HEK293 (cell line): ENCODE results near the gene ZNF385C.

Source experiments
- MZF1 ChIP-seq: fragments of 450-650 bp; formaldehyde crosslinking; IDR thresholded peaks from 2 replicates; pipeline ENCODE4 v1.5.1; 2017; ENCODE audit warnings: missing biosample characterization, missing genetic modification characterization, borderline replicate concordance
- OVOL3 ChIP-seq: fragments of 450-650 bp; formaldehyde crosslinking; IDR thresholded peaks from 2 replicates; pipeline ENCODE4 v1.5.1; 2016; ENCODE audit warnings: missing biosample characterization, missing genetic modification characterization
- PRDM10 ChIP-seq: fragments of 450-650 bp; formaldehyde crosslinking; IDR thresholded peaks from 2 replicates; pipeline ENCODE4 v1.5.1; 2016; ENCODE audit warnings: missing biosample characterization, missing genetic modification characterization
- SALL2 ChIP-seq: fragments of 450-650 bp; formaldehyde crosslinking; IDR thresholded peaks from 2 replicates; pipeline ENCODE4 v1.5.0; 2017; ENCODE audit warnings: missing biosample characterization, mild to moderate bottlenecking, missing genetic modification characterization, borderline replicate concordance
- SCRT2 ChIP-seq: fragments of 450-650 bp; formaldehyde crosslinking; IDR thresholded peaks from 2 replicates; pipeline ENCODE4 v1.5.1; 2016; ENCODE audit warnings: missing biosample characterization, missing genetic modification characterization
- SP2 ChIP-seq: fragments of 450-650 bp; formaldehyde crosslinking; IDR thresholded peaks from 2 replicates; pipeline ENCODE4 v1.5.1; 2016; ENCODE audit warnings: missing biosample characterization, missing genetic modification characterization
- TCF7L2 ChIP-seq: IDR thresholded peaks from 2 replicates; pipeline ENCODE4 v1.6.1; 2011; ENCODE audit warnings: low read depth, mild to moderate bottlenecking, inconsistent platforms, low read length, moderate library complexity, borderline replicate concordance
- ZBTB10 ChIP-seq: fragments of 450-650 bp; formaldehyde crosslinking; IDR thresholded peaks from 2 replicates; pipeline ENCODE4 v1.5.1; 2016; ENCODE audit warnings: missing biosample characterization, missing genetic modification characterization
- ZEB2 ChIP-seq: fragments of 450-650 bp; formaldehyde crosslinking; IDR thresholded peaks from 2 replicates; pipeline ENCODE4 v1.5.1; 2016; ENCODE audit warnings: missing biosample characterization, missing genetic modification characterization
- ZNF10 ChIP-seq: fragments of 450-650 bp; formaldehyde crosslinking; IDR thresholded peaks from 2 replicates; pipeline ENCODE4 v1.5.1; 2017; ENCODE audit warnings: missing biosample characterization, missing genetic modification characterization
- ZNF121 ChIP-seq: fragments of 450-650 bp; formaldehyde crosslinking; IDR thresholded peaks from 2 replicates; pipeline ENCODE4 v1.5.1; 2016; ENCODE audit warnings: missing biosample characterization, missing genetic modification characterization
- ZNF133 ChIP-seq: fragments of 450-650 bp; formaldehyde crosslinking; IDR thresholded peaks from 2 replicates; pipeline ENCODE4 v1.5.1; 2016; ENCODE audit warnings: missing biosample characterization, missing genetic modification characterization
- ZNF202 ChIP-seq: fragments of 450-650 bp; formaldehyde crosslinking; IDR thresholded peaks from 2 replicates; pipeline ENCODE4 v1.5.1; 2016; ENCODE audit warnings: missing biosample characterization, missing genetic modification characterization, borderline replicate concordance
- ZNF324 ChIP-seq: fragments of 450-650 bp; formaldehyde crosslinking; IDR thresholded peaks from 2 replicates; pipeline ENCODE4 v1.5.1; 2016; ENCODE audit warnings: missing biosample characterization, missing genetic modification characterization
- ZNF335 ChIP-seq: fragments of 450-650 bp; formaldehyde crosslinking; conservative IDR thresholded peaks from 2 replicates; pipeline ENCODE4 v1.5.1; 2016; ENCODE audit warnings: missing biosample characterization, missing genetic modification characterization
- ZNF350 ChIP-seq: fragments of 450-650 bp; formaldehyde crosslinking; IDR thresholded peaks from 2 replicates; pipeline ENCODE4 v1.5.0; 2017; ENCODE audit warnings: missing biosample characterization, mild to moderate bottlenecking, missing genetic modification characterization
- ZNF449 ChIP-seq: fragments of 450-650 bp; formaldehyde crosslinking; IDR thresholded peaks from 2 replicates; pipeline ENCODE4 v1.5.1; 2017; ENCODE audit warnings: missing biosample characterization, mild to moderate bottlenecking, missing genetic modification characterization, moderate library complexity
- ZNF549 ChIP-seq: fragments of 450-650 bp; IDR thresholded peaks from 2 replicates; pipeline ENCODE4 v1.5.1; 2018; ENCODE audit warnings: missing biosample characterization, missing genetic modification characterization, mild to moderate bottlenecking, inconsistent platforms, moderate library complexity
- ZNF596 ChIP-seq: fragments of 450-650 bp; IDR thresholded peaks from 2 replicates; pipeline ENCODE4 v1.5.0; 2018; ENCODE audit warnings: missing biosample characterization, mild to moderate bottlenecking, missing genetic modification characterization, moderate library complexity
- ZNF600 ChIP-seq: fragments of 450-650 bp; formaldehyde crosslinking; IDR thresholded peaks from 2 replicates; pipeline ENCODE4 v1.5.1; 2016; ENCODE audit warnings: missing biosample characterization, missing genetic modification characterization
- ZNF621 ChIP-seq: fragments of 450-650 bp; formaldehyde crosslinking; IDR thresholded peaks from 2 replicates; pipeline ENCODE4 v1.5.1; 2017; ENCODE audit warnings: missing biosample characterization, missing genetic modification characterization
- ZNF626 ChIP-seq: fragments of 450-650 bp; sonication (Bioruptor Pico); formaldehyde crosslinking; IDR thresholded peaks from 2 replicates; pipeline ENCODE4 v1.5.1; 2018; ENCODE audit warnings: missing biosample characterization, missing genetic modification characterization, inconsistent platforms
- ZNF660 ChIP-seq: fragments of 450-650 bp; IDR thresholded peaks from 2 replicates; pipeline ENCODE4 v1.5.1; 2018; ENCODE audit warnings: missing biosample characterization, mild to moderate bottlenecking, missing genetic modification characterization
- ZNF776 ChIP-seq: fragments of 450-650 bp; formaldehyde crosslinking; IDR thresholded peaks from 2 replicates; pipeline ENCODE4 v1.5.0; 2017; ENCODE audit warnings: missing biosample characterization, missing genetic modification characterization, borderline replicate concordance
- ZNF837 ChIP-seq: fragments of 450-650 bp; formaldehyde crosslinking; IDR thresholded peaks from 2 replicates; pipeline ENCODE4 v1.5.1; 2016; ENCODE audit warnings: missing biosample characterization, missing genetic modification characterization
- ZSCAN4 ChIP-seq: fragments of 450-650 bp; formaldehyde crosslinking; IDR thresholded peaks from 2 replicates; pipeline ENCODE4 v1.5.1; 2017; ENCODE audit warnings: missing biosample characterization, missing genetic modification characterization
- TF ChIP-seq, protein P1 (sequence below): fragments of 450-650 bp; formaldehyde crosslinking; IDR thresholded peaks from 2 replicates; pipeline ENCODE4 v1.5.1; 2016; ENCODE audit warnings: missing biosample characterization, missing genetic modification characterization
- TF ChIP-seq, protein P2 (sequence below): fragments of 450-650 bp; formaldehyde crosslinking; IDR thresholded peaks from 2 replicates; pipeline ENCODE4 v1.5.1; 2016; ENCODE audit warnings: missing biosample characterization, missing genetic modification characterization

ZNF385C gene

GRCh38 chr17:42016941-42017865 lies 81.1 kb downstream of the ZNF385C start, which contains the start of gene DNAJC7 (continued):
- TF ChIP-seq ZNF621 (tag by site-specific recombination) (no peak), ZNF660 (tag by site-specific recombination) (peak; percentile 63), ZBTB10 (tag by site-specific recombination) (peak; percentile 95), ZNF10 (tag by site-specific recombination) (peak; percentile 46; the same call in 1 of the 2 replicates), ZNF596 (tag by site-specific recombination) (no peak), ZNF776 (tag by site-specific recombination) (no peak), ZNF335 (peak; percentile 74), ZNF121 (tag by site-specific recombination) (peak; percentile 62), ZNF133 (tag by site-specific recombination) (no peak), OVOL3 (tag by site-specific recombination) (peak; percentile 43; the same call in 1 of the 2 replicates), ZNF626 (no peak), SP2 (tag by site-specific recombination) (peak; percentile 97), ZSCAN4 (tag by site-specific recombination) (no peak), TCF7L2 (no peak), ZNF549 (tag by site-specific recombination) (no peak), SALL2 (tag by site-specific recombination) (no peak), ZNF449 (tag by site-specific recombination) (no peak), ZNF837 (tag by site-specific recombination) (no peak), ZNF202 (tag by site-specific recombination) (no peak), MZF1 (tag by site-specific recombination) (no peak), ZNF350 (tag by site-specific recombination) (no peak), ZEB2 (tag by site-specific recombination) (peak; percentile 99), ZNF600 (tag by site-specific recombination) (0 out of 2 replicates have a peak, but pooled peaks have one; percentile 18), ZNF324 (tag by site-specific recombination) (peak; percentile 67), SCRT2 (tag by site-specific recombination) (peak; percentile 57; the same call in 1 of the 2 replicates), PRDM10 (peak; percentile 80)
- TF ChIP-seq, protein P1, sequence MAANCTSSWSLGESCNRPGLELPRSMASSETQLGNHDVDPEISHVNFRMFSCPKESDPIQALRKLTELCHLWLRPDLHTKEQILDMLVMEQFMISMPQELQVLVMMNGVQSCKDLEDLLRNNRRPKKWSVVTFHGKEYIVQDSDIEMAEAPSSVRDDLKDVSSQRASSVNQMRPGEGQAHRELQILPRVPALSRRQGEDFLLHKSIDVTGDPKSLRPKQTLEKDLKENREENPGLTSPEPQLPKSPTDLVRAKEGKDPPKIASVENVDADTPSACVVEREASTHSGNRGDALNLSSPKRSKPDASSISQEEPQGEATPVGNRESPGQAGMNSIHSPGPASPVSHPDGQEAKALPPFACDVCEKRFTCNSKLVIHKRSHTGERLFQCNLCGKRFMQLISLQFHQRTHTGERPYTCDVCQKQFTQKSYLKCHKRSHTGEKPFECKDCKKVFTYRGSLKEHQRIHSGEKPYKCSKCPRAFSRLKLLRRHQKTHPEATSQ: 0 out of 2 replicates have a peak, but pooled peaks have one; percentile 61
- TF ChIP-seq, protein P2, sequence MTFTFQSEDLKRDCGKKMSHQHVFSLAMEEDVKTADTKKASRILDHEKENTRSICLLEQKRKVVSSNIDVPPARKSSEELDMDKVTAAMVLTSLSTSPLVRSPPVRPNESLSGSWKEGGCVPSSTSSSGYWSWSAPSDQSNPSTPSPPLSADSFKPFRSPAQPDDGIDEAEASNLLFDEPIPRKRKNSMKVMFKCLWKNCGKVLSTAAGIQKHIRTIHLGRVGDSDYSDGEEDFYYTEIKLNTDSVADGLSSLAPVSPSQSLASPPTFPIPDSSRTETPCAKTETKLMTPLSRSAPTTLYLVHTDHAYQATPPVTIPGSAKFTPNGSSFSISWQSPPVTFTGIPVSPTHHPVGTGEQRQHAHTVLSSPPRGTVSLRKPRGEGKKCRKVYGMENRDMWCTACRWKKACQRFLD: no peak
